Mucosa of stomach (tissue), 1 donor: ENCODE results near the gene C4orf17.
"Not testable (repeated sequence)": the region's sequence is repeated elsewhere in the genome, so short reads cannot be mapped to it uniquely, and the experiment has no call there.

ENCODE experiments used
- H3K27me3 ChIP-seq: one replicate; pipeline ENCODE4 v1.7.0; 2013; ENCODE audit warnings: mild to moderate bottlenecking, low read length; ENCODE audit not compliant: control insufficient read depth, insufficient read depth
- H3K36me3 ChIP-seq: one replicate; pipeline ENCODE4 v1.7.0; 2013; ENCODE audit warnings: low read length; ENCODE audit not compliant: control insufficient read depth, insufficient read depth
- H3K4me1 ChIP-seq: one replicate; pipeline ENCODE4 v1.7.0; 2013; ENCODE audit warnings: mild to moderate bottlenecking, low read length; ENCODE audit not compliant: control insufficient read depth, insufficient read depth
- H3K4me3 ChIP-seq: one replicate; pipeline ENCODE4 v1.7.0; 2013; ENCODE audit warnings: low read length
- H3K9ac ChIP-seq: one replicate; pipeline ENCODE4 v1.7.0; 2013; ENCODE audit warnings: mild to moderate bottlenecking, low read length, moderate library complexity
- H3K9me3 ChIP-seq: one replicate; pipeline ENCODE4 v1.7.0; 2013; ENCODE audit warnings: mild to moderate bottlenecking, low read length, moderate library complexity; ENCODE audit not compliant: control insufficient read depth
- donor health status: Pancreatic carcinoma.

C4orf17 gene

DNA sequence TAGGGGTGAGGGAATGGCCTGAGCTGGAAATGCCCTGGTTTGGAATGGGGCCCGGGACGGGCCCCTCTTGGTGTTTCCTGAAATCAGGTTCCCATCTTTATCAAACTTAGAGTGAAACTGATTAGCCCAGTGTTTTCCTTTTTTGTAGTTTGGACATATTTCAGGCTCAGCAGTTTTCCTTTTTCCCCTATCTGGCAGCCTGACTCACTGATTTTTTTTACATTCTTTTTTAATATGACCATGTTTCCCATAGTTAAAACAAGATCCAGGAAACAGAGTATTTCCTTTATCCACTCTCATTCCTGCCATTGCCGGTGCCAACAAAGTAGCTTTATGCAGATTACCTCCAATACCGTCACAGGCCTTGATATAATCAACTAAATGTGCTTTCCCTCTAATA, 20.5 kb upstream of the C4orf17 start:
- Histone ChIP-seq H3K9ac (no peak overlapping the region), H3K4me3 (no peak overlapping the region), H3K9me3 (peaks cover 3% of the 10 kb centered on the region), H3K36me3 (no peaks in the 10 kb centered on the region), H3K4me1 (no peaks in the 10 kb centered on the region), H3K27me3 (no peaks in the 10 kb centered on the region)

DNA sequence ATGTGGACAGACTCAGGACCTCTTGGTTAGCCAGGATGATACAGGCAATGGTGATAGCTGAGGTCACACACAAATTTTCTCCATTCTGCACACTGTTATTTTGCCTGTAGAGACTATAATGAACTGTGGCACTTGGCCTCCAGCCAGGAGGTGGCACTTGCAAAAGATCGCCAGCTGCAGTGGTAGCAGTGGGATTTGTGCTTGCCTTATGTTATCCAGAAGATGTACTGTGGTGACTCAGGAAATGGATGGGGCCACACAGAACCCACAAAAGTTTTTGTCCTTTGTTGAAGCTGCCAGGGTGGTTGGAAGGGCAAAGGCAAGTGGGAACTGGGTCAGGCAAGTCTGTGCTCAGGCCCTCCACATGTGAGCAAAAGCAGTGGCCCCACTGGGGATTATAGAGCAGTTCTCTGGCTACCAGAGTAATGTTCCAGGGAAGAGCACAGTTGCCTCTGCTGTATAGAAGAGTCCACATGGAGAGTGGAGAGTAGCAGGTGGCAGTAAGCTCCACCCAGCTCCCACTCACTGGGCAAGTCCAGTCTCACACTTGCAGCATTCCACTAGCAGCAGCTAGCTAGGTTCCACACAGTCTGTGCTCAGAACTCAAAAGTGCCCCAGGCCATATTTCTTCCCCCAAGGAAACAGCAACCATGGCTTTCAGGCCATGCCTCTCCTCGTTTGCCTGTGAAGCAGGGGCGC, 5.9 kb upstream of the C4orf17 start:
- no peak overlapping the region for H3K9ac ChIP-seq

DNA sequence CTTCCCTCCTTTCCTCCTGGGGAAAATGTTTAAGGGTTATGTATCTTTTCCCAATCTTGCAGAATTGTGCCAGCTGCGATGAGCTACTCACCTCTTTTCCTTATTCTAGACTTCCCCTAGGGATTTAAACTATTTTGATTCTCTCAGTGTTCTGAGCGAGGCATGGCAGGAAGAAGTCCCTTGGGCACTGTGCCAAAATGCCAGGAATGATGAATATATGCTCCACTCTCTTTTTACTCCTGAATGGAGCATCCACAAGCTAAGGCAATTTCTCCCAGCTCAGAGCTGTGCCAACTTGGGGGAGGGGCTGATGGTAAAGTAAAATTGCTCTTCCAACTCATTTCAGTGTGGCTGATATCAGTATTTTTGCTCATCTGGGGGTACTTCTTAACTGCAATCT, 4.0 kb upstream of the C4orf17 start:
- Histone ChIP-seq H3K27me3 (no peaks in the 10 kb centered on the region), H3K36me3 (no peaks in the 10 kb centered on the region), H3K4me3 (no peak overlapping the region), H3K9me3 (no peaks in the 10 kb centered on the region), H3K9ac (no peak overlapping the region), H3K4me1 (no peaks in the 10 kb centered on the region)

More for the DNA sequence above, 5.9 kb upstream of the C4orf17 start:
- Histone ChIP-seq H3K36me3 (no peaks in the 10 kb centered on the region), H3K27me3 (no peaks in the 10 kb centered on the region), H3K9me3 (no peaks in the 10 kb centered on the region), H3K4me3 (no peak overlapping the region), H3K4me1 (no peaks in the 10 kb centered on the region)

DNA sequence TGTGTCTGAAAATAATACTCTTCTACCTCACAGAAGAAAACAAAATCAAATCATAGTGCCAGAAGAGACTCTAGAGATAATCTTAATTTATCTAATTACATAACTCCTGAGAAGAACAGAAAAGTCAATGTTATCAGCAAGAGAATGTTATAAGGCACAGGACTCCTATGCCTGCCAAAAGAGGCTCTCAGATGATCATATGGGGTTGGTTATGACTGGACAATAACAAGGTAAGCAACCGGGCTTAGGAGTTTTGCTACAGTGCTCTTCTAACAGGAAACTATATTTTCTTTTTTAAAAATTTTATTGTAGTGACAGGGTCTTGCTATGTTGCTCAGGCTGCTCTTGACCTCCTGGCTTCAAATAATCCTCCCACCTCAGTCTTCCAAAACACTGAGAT, 3.5 kb upstream of the C4orf17 start:
- Histone ChIP-seq H3K4me1 (no peaks in the 10 kb centered on the region), H3K4me3 (no peak overlapping the region), H3K9ac (no peak overlapping the region), H3K36me3 (no peaks in the 10 kb centered on the region), H3K9me3 (no peaks in the 10 kb centered on the region), H3K27me3 (no peaks in the 10 kb centered on the region)

DNA sequence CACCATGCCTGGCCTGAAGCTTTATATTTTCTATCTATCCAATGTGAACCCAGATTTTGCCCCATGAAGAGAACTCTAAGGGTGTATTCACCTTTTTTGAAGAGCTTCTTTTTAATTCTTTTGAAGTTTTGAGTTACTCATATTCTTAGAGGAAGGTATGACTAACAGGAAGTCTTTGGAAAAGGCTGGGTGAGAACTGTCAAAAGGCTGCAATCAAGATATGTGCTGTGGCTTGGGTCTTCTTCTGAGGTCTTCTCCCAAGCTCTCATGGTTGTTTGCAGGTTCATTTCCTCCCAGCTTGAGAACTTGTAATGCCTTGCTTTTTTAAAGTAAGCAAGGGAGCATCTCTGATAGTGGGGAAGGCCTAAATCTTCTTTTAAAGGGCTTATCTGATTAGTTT, 3.1 kb upstream of the C4orf17 start:
- Histone ChIP-seq H3K27me3 (no peaks in the 10 kb centered on the region), H3K36me3 (no peaks in the 10 kb centered on the region), H3K9me3 (no peaks in the 10 kb centered on the region), H3K4me1 (no peaks in the 10 kb centered on the region), H3K9ac (no peak overlapping the region), H3K4me3 (no peak overlapping the region)

DNA sequence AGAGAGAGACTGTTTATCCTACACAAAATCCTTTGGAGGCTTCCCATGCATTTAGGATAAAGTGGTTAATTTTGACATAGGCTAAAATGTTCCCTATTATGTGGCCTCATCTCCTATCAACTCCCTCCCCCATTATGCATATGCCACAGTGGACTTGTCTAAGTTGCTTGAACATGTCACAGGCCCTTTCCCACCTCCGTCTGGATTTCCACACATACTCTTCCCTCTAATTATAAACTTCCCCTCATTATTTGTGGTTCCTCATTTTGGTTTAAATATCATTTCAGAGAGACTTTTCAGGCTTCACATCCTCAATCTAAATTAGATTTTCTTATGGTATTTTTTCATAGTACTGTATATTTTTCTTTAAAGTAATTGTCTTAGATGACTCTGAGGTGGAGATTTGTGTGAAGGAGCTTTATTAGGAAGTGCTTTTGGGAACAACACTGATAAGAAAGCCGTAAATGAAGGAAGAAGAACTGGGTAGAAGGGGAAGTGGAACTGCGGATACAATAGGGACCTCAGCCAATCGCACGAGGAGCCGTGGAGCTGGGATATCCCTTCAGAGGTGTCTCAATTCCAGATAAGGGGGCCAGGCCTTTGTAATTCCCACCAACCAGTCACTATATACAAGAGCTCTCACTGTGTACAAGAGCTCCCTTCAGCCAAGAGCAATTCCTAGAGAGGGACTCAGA, 7.9 kb downstream of the C4orf17 start:
- no peaks in the 10 kb centered on the region for H3K36me3 ChIP-seq
- no peaks in the 10 kb centered on the region for H3K9me3 ChIP-seq

DNA sequence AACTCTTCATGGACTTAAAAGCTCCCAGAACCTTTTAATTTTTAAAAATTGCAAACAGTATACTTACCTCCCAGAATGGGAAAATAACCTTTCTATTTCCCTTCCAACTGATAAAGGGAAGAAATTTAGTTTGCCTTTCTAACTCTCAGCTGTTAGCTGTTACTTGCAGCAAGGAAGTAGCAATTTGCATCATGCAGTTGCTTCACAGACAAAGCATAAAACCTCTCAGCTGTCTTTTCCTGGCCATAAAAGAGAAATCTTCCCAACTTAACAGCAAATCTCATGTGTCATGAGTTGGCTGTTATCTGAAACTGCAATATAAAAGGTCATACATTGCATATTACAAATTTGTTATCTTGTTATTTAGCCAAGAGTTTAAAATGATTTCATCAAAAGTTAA, 18.4 kb downstream of the C4orf17 start:
- no peaks in the 10 kb centered on the region for H3K27me3 ChIP-seq
- H3K36me3 ChIP-seq: no peaks in the 10 kb centered on the region
- H3K4me1 ChIP-seq: no peaks in the 10 kb centered on the region
- no peak overlapping the region for H3K4me3 ChIP-seq
- H3K9me3 ChIP-seq: no peaks in the 10 kb centered on the region
- no peak overlapping the region for H3K9ac ChIP-seq

More for the DNA sequence above, 7.9 kb downstream of the C4orf17 start:
- Histone ChIP-seq H3K9ac (no peak overlapping the region), H3K4me3 (no peak overlapping the region), H3K4me1 (no peaks in the 10 kb centered on the region), H3K27me3 (no peaks in the 10 kb centered on the region)

DNA sequence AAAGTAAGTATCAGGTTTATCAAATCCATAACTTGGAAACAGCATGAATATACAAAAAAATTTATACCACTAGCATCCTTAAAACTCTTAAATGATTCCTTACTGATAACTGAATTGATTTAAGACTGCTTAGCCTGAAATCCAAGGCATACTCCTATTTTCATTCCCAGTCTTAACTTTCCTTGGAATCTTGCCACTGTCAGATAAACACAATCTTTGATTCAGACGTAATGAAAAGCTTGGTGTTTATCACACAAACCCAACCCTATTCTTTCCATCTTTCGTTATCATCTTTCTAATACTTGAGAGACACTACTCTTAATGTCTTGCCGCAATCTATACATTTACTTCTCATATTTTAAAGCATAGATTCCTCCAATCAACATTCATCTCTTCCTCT, 19.1 kb downstream of the C4orf17 start:
- no peak overlapping the region for H3K9ac ChIP-seq
- H3K4me1 ChIP-seq: no peaks in the 10 kb centered on the region
- H3K27me3 ChIP-seq: no peaks in the 10 kb centered on the region
- no peak overlapping the region for H3K4me3 ChIP-seq
- no peaks in the 10 kb centered on the region for H3K9me3 ChIP-seq
- no peaks in the 10 kb centered on the region for H3K36me3 ChIP-seq

DNA sequence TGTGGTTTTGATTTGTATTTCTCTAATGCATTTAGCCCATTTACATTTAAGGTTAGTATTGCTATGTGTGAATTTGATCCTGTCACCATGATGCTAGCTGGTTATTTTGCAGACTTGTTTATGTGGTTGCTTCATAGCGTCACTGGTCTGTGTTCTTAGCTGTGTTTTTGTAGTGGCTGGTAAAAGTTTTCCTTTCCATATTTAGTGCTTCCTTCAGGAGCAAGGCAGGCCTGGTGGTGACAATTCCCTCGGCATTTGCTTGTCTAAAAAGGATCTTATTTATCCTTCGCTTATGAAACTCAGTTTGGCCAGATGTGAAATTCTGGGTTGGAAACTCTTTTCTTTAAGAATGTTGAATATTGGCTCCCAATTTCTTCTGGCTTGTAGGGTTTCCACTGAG, 23.9 kb downstream of the C4orf17 start:
- not testable (repeated sequence) for H3K9ac ChIP-seq, H3K9me3 ChIP-seq, H3K4me3 ChIP-seq, H3K4me1 ChIP-seq, H3K36me3 ChIP-seq, H3K27me3 ChIP-seq

DNA sequence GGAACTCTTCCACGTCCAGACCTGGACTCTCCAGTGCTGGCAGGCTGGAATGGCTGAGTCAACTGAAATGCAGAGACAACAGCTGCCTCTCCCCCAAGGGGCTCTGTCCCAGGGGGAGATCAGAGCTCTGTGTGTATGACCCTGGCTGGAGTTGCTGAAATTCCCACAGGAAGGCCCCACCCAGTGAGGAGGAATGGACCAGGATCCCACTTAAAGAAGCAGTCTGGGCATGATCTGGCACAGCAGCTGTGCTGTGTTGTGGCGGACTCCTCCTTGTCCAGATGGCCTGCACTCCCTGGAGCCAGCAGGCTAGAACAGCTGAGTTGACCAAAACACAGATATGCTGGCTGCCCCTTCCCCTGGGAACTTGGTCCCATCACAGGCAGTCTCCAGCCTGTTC, 25.4 kb downstream of the C4orf17 start:
- no peaks in the 10 kb centered on the region for H3K27me3 ChIP-seq
- no peak overlapping the region for H3K9ac ChIP-seq
- no peaks in the 10 kb centered on the region for H3K36me3 ChIP-seq
- no peaks in the 10 kb centered on the region for H3K9me3 ChIP-seq
- peaks cover 4% of the 10 kb centered on the region for H3K4me1 ChIP-seq
- no peak overlapping the region for H3K4me3 ChIP-seq

DNA sequence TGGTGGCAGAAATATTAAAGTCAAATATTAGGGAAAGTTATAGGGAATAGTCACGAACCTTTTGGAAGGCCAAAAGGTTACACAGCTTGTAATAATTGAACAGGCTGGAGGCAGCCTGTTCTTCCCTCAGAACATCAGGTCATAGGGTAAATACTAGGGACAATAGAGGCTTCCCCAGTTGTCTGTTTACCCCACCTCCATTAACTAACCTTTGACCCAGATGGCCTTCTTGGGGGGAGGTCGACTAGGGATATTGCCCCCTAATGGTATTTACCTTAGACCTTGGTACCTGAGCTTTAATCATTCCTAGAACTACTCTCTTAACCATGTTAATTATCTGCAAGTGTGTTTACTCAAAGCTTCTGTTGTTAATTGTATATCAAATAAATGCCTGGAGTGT, 26.0 kb downstream of the C4orf17 start:
- H3K9me3 ChIP-seq: no peaks in the 10 kb centered on the region
- H3K27me3 ChIP-seq: no peaks in the 10 kb centered on the region
- H3K4me1 ChIP-seq: peaks cover 4% of the 10 kb centered on the region
- H3K4me3 ChIP-seq: no peak overlapping the region
- no peak overlapping the region for H3K9ac ChIP-seq
- no peaks in the 10 kb centered on the region for H3K36me3 ChIP-seq

DNA sequence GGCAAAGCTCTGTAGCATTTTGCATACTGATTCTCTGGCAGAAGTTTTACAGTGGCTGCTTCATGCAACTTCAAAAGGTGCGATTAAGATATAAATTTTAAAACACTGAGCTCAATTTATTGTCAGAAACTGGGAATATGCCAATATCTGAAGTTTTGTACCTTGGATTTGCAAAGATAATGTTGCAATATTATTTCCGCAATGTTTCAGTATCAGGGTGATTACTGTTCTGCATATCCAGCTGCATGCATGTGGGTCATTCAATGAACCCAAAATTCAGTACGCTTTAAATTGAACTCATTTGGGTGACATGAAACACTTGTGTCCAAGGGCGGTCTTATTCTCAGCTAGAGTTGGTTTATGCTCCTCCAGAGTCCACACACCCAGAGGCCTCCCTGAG, 26.9 kb downstream of the C4orf17 start:
- H3K9me3 ChIP-seq: no peaks in the 10 kb centered on the region
- H3K27me3 ChIP-seq: no peaks in the 10 kb centered on the region
- H3K9ac ChIP-seq: no peak overlapping the region
- H3K4me1 ChIP-seq: peaks cover 4% of the 10 kb centered on the region
- no peak overlapping the region for H3K4me3 ChIP-seq
- no peaks in the 10 kb centered on the region for H3K36me3 ChIP-seq
